HepG2 (cell line): ENCODE data around the gene TAF1D. TPM values are rescaled to one million over a fixed set of nuclear protein-coding genes. Genes with fewer than 3 reads are reported as not detected.

ENCODE experiments used
- AGO2 ChIP-seq: fragments of 200-400 bp; formaldehyde crosslinking; optimal IDR thresholded peaks from 2 replicates; pipeline ENCODE3; 2017; ENCODE audit warnings: mild to moderate bottlenecking, low read depth, low read length, moderate library complexity
- ATF1 ChIP-seq: IDR thresholded peaks from 2 replicates; pipeline ENCODE4 v1.6.1; 2016; ENCODE audit warnings: mild to moderate bottlenecking, control low read depth
- ATM ChIP-seq: fragments of 450-650 bp; IDR thresholded peaks from 2 replicates; pipeline ENCODE4 v1.7.1; 2017; ENCODE audit warnings: mild to moderate bottlenecking, borderline replicate concordance
- CC2D1A ChIP-seq: sonication (generic); formaldehyde crosslinking; IDR thresholded peaks from 2 replicates; pipeline ENCODE4 v1.8.1; 2023; ENCODE audit warnings: mild to moderate bottlenecking, missing genetic modification reagents
- EEA1 ChIP-seq: sonication (generic); formaldehyde crosslinking; IDR thresholded peaks from 2 replicates; pipeline ENCODE4 v1.5.1; 2020; ENCODE audit warnings: mild to moderate bottlenecking, missing genetic modification reagents, borderline replicate concordance
- GPN1 ChIP-seq: sonication (generic); formaldehyde crosslinking; IDR thresholded peaks from 2 replicates; pipeline ENCODE4 v1.5.1; 2020; ENCODE audit warnings: missing genetic modification reagents, borderline replicate concordance
- HMG20A ChIP-seq: IDR thresholded peaks from 2 replicates; pipeline ENCODE4 v1.6.1; 2016; ENCODE audit warnings: borderline replicate concordance
- JUN ChIP-seq: sonication (generic); formaldehyde crosslinking; IDR thresholded peaks from 2 replicates; pipeline ENCODE4 v1.4.0; 2020; ENCODE audit warnings: mild to moderate bottlenecking, missing genetic modification reagents
- KDM1A ChIP-seq: IDR thresholded peaks from 2 replicates; pipeline ENCODE4 v1.6.1; 2016; ENCODE audit warnings: missing compliant biosample characterization
- KLF12 ChIP-seq: sonication (generic); formaldehyde crosslinking; IDR thresholded peaks from 2 replicates; pipeline ENCODE4 v1.4.0; 2020; ENCODE audit warnings: missing genetic modification reagents, borderline replicate concordance
- MXI1 ChIP-seq: IDR thresholded peaks from 3 replicates; pipeline ENCODE4 v1.6.1; 2012; ENCODE audit warnings: low read depth, low read length, inconsistent platforms, borderline replicate concordance
- MYNN ChIP-seq: sonication (generic); formaldehyde crosslinking; IDR thresholded peaks from 2 replicates; pipeline ENCODE4 v1.4.0; 2020; ENCODE audit warnings: mild to moderate bottlenecking, low read depth, missing genetic modification reagents
- NFKB2 ChIP-seq: sonication (generic); formaldehyde crosslinking; IDR thresholded peaks from 2 replicates; pipeline ENCODE4 v1.4.0; 2020; ENCODE audit warnings: missing genetic modification reagents, borderline replicate concordance
- SIX1 ChIP-seq: sonication (generic); formaldehyde crosslinking; IDR thresholded peaks from 2 replicates; pipeline ENCODE4 v1.4.0; 2020; ENCODE audit warnings: missing genetic modification reagents, borderline replicate concordance
- ZC3H4 ChIP-seq: sonication (generic); formaldehyde crosslinking; IDR thresholded peaks from 2 replicates; pipeline ENCODE4 v1.4.0; 2020; ENCODE audit warnings: missing genetic modification reagents, borderline replicate concordance
- ZNF331 ChIP-seq: sonication (generic); formaldehyde crosslinking; IDR thresholded peaks from 2 replicates; pipeline ENCODE4 v1.4.0; 2020; ENCODE audit warnings: missing genetic modification reagents
- ZSCAN21 ChIP-seq: sonication (generic); formaldehyde crosslinking; IDR thresholded peaks from 2 replicates; pipeline ENCODE4 v1.8.0; 2022; ENCODE audit warnings: mild to moderate bottlenecking, missing genetic modification reagents, moderate library complexity, borderline replicate concordance
- ZSCAN22 ChIP-seq: sonication (generic); formaldehyde crosslinking; IDR thresholded peaks from 2 replicates; pipeline ENCODE4 v1.4.0; 2020; ENCODE audit warnings: mild to moderate bottlenecking, missing genetic modification reagents
- polyA plus RNA-seq, 8 experiments: library from polyadenylated mRNA; depleted of rRNA in 3 of 8; stranded (reverse) in 7 of 8; unstranded in 1 of 8; fragments of >200 nt; fragmentation: Illumina TruSeq in 4 of 8; extraction: Trizol in 4 of 8; gene quantifications; 2 replicates each; pipeline versions ENCODE4 v1.2.1 to v1.2.3, GENCODE V29; 2011 to 2016; ENCODE audit warnings: low read depth in 4 of 8, missing spikeins in 1 of 8, mixed read lengths in 1 of 8; ENCODE audit not compliant: insufficient read depth in 1 of 8
- total RNA-seq, 5 experiments: library from RNA; depleted of rRNA; stranded (reverse); fragments of >200 nt; fragmentation: Illumina TruSeq; extraction: Trizol; gene quantifications; 2 replicates each; pipeline ENCODE4 v1.2.3, GENCODE V29; 2016; ENCODE audit warnings: low read depth in 1 of 5
- TF ChIP-seq, protein P1 (sequence below): sonication (generic); formaldehyde crosslinking; IDR thresholded peaks from 2 replicates; pipeline ENCODE4 v1.4.0; 2020; ENCODE audit warnings: missing genetic modification reagents, borderline replicate concordance
- TF ChIP-seq, protein P2 (sequence below): sonication (generic); formaldehyde crosslinking; IDR thresholded peaks from 2 replicates; pipeline ENCODE4 v1.4.0; 2020; ENCODE audit warnings: missing genetic modification reagents, borderline replicate concordance
- TF ChIP-seq, protein P3 (sequence below): sonication (generic); formaldehyde crosslinking; IDR thresholded peaks from 2 replicates; pipeline ENCODE4 v1.5.1; 2020; ENCODE audit warnings: mild to moderate bottlenecking, missing genetic modification reagents, borderline replicate concordance
- TF ChIP-seq, protein P4 (sequence below): sonication (generic); formaldehyde crosslinking; IDR thresholded peaks from 2 replicates; pipeline ENCODE4 v1.8.1; 2022; ENCODE audit warnings: low read depth, mild to moderate bottlenecking, missing genetic modification reagents

Gene TAF1D
- total and polyA plus RNA-seq, 2 of the 13 experiments (the other 11 are each of a cell fraction or from before 2014, with no cell fraction given), result 132 to 207 TPM

DNA sequence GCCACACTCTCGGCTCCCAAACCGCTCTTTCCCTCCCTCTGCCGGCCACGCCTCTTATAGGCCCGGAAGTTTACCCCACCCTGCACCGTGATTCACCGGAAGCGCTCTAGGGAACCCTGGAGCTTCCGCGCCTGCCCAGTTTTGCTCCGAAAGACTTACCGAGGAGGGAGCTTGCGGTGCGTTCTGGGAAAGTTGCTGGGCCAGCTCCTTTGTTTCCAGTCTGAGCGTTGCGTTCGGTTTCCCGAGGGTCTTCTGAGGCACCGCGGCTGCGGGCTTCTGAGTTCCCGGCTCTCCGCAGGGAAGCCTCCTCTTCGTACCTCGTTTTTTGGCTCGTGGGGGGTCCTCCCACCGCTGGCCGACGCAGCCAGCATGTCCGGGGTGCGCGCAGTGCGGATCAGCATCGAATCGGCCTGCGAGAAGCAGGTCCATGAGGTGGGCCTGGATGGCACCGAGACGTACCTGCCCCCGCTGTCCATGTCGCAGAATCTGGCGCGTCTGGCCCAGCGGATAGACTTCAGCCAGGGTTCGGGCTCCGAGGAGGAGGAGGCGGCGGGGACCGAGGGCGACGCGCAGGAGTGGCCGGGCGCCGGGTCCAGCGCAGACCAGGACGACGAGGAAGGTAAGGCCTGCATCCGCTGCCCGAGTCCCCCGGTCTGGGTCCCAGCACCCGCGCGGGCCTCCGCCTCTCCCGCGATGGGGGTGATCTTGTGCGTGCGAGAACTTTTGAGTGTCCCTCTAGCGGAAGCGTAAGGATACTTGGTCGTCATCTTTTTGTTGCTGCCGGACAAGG lies 43.0 kb upstream of the TAF1D start, which contains the start of gene MED17 (continued):
- TF ChIP-seq, protein P1, sequence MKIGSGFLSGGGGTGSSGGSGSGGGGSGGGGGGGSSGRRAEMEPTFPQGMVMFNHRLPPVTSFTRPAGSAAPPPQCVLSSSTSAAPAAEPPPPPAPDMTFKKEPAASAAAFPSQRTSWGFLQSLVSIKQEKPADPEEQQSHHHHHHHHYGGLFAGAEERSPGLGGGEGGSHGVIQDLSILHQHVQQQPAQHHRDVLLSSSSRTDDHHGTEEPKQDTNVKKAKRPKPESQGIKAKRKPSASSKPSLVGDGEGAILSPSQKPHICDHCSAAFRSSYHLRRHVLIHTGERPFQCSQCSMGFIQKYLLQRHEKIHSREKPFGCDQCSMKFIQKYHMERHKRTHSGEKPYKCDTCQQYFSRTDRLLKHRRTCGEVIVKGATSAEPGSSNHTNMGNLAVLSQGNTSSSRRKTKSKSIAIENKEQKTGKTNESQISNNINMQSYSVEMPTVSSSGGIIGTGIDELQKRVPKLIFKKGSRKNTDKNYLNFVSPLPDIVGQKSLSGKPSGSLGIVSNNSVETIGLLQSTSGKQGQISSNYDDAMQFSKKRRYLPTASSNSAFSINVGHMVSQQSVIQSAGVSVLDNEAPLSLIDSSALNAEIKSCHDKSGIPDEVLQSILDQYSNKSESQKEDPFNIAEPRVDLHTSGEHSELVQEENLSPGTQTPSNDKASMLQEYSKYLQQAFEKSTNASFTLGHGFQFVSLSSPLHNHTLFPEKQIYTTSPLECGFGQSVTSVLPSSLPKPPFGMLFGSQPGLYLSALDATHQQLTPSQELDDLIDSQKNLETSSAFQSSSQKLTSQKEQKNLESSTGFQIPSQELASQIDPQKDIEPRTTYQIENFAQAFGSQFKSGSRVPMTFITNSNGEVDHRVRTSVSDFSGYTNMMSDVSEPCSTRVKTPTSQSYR (CRISPR knock-in tag), result no peak; the same call in 1 of the 2 replicates
- TF ChIP-seq ZSCAN22 (CRISPR knock-in tag), result no peak
- TF ChIP-seq EEA1 (CRISPR knock-in tag), result peak; percentile 88; the same call in 1 of the 2 replicates
- peak; percentile 18; the same call in 1 of the 2 replicates for TF ChIP-seq SIX1 (CRISPR knock-in tag)
- TF ChIP-seq HMG20A, result no peak
- TF ChIP-seq KLF12 (CRISPR knock-in tag), result peak; percentile 94; the same call in 1 of the 2 replicates
- TF ChIP-seq MYNN, result no peak
- no peak for TF ChIP-seq ATF1
- TF ChIP-seq, protein P2, sequence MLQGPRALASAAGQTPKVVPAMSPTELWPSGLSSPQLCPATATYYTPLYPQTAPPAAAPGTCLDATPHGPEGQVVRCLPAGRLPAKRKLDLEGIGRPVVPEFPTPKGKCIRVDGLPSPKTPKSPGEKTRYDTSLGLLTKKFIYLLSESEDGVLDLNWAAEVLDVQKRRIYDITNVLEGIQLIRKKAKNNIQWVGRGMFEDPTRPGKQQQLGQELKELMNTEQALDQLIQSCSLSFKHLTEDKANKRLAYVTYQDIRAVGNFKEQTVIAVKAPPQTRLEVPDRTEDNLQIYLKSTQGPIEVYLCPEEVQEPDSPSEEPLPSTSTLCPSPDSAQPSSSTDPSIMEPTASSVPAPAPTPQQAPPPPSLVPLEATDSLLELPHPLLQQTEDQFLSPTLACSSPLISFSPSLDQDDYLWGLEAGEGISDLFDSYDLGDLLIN (CRISPR knock-in tag), result no peak
- no peak for TF ChIP-seq ATM
- TF ChIP-seq, protein P3, sequence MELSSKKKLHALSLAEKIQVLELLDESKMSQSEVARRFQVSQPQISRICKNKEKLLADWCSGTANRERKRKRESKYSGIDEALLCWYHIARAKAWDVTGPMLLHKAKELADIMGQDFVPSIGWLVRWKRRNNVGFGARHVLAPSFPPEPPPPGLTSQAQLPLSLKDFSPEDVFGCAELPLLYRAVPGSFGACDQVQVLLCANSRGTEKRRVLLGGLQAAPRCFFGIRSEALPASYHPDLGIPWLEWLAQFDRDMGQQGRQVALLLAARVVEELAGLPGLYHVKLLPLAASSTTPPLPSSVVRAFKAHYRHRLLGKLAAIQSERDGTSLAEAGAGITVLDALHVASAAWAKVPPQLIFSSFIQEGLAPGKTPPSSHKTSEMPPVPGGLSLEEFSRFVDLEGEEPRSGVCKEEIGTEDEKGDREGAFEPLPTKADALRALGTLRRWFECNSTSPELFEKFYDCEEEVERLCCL (CRISPR knock-in tag), result peak; percentile 90; the same call in 1 of the 2 replicates
- no peak for TF ChIP-seq KDM1A (CRISPR knock-in tag)
- no peak for TF ChIP-seq JUN (CRISPR knock-in tag)
- TF ChIP-seq NFKB2 (CRISPR knock-in tag), result no peak; the same call in 1 of the 2 replicates
- no peak; the same call in 1 of the 2 replicates for TF ChIP-seq ZC3H4
- peak; percentile 6; the same call in 1 of the 2 replicates for TF ChIP-seq ZNF331 (CRISPR knock-in tag)
- TF ChIP-seq, protein P4, sequence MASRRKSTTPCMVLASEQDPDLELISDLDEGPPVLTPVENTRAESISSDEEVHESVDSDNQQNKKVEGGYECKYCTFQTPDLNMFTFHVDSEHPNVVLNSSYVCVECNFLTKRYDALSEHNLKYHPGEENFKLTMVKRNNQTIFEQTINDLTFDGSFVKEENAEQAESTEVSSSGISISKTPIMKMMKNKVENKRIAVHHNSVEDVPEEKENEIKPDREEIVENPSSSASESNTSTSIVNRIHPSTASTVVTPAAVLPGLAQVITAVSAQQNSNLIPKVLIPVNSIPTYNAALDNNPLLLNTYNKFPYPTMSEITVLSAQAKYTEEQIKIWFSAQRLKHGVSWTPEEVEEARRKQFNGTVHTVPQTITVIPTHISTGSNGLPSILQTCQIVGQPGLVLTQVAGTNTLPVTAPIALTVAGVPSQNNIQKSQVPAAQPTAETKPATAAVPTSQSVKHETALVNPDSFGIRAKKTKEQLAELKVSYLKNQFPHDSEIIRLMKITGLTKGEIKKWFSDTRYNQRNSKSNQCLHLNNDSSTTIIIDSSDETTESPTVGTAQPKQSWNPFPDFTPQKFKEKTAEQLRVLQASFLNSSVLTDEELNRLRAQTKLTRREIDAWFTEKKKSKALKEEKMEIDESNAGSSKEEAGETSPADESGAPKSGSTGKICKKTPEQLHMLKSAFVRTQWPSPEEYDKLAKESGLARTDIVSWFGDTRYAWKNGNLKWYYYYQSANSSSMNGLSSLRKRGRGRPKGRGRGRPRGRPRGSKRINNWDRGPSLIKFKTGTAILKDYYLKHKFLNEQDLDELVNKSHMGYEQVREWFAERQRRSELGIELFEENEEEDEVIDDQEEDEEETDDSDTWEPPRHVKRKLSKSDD, result no peak
- peak; percentile 95 for TF ChIP-seq AGO2
- no peak for TF ChIP-seq CC2D1A (CRISPR knock-in tag)
- no peak for TF ChIP-seq GPN1 (CRISPR knock-in tag)
- TF ChIP-seq MXI1, result peak; percentile 48; the same call in 1 of the 3 replicates
- TF ChIP-seq ZSCAN21 (CRISPR knock-in tag), result no peak
